ENCODE results near the gene RAB30.
"Not testable (repeated sequence)": the region's sequence is repeated elsewhere in the genome, so short reads cannot be mapped to it uniquely, and the experiment has no call there.

The RAB30 gene

GRCh38 chr11:83011333-83012167 is 60.1 kb downstream of the RAB30 start:
- DNase-seq (ENCODE audit: low read depth in 3 of 3, low spot score in 1 of 3), result no peak

- DNase-seq (ENCODE audit: low read depth in 3 of 3, low spot score in 1 of 3), result no peak
Measured at GRCh38 chr11:83009999-83010398, 61.7 kb downstream of the RAB30 start.

DNA sequence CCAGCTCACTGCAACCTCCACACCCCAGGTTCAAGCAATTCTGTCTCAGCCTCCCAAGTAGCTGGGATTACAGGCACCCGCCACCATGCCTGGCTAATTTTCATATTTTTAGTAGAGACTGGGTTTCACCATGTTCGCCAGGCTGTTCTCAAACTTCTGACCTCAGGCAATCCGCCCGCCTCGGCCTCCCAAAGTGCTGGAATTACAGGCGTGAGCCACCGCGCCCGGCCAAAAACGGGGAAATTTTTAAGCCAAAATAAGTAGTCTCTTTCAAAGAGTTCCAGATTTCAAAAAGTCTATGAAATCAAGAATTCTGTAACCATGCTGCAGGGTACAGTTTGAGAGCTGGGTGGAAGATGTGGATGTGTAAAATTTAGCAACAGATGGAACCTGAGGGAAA is 62.6 kb downstream of the RAB30 start:
- DNase-seq (ENCODE audit: low read depth in 3 of 3, low spot score in 1 of 3), result not testable (repeated sequence)

DNA sequence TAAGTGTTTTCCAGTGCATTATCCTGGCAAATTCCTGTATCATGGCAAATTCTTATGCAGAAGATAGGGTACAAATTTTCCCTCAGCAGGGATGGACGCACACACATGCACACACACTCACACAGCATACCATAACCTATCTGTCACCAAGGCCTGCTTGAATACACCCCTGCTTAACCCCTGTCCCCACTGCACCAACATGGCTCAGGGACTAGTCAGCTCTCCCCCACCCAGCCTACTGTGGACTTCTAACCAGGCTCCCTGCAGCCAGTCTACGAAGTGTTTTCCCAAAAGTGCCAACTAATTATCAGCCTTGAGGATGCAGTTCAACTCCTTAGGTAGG is 63.1 kb downstream of the RAB30 start:
- DNase-seq (ENCODE audit: low read depth in 3 of 3, low spot score in 1 of 3), result no peak

DNA sequence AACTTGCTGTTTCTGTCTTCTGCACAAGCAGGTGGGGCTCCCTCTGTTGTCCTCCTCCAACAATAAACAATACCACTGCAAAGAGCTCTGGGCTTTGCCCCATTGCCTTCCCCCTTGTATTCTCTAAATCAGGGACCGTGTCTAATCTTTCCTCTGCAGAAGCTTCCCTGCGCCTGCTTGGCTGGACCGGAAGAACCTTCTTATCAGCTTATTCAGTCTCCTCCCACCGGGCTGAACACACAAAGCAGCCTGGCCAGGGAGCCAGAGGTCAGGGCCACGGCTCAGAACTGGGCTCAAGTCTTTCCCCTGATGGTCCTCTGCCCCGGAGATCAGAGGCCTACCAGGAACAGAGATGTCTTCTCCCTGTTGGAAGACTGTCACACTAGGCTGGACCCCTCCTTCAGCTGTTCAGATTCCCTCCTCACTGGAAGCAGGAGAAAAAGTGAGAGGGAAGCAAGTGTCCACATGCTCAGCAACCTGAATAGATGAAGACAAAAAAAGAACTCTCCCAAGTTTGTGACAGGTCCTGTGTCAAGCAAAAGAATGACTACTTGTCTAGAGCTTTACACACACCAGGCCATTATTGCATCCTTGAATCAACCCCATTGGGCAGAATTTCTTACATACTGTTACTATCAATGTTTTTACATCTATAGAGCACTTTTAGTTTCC is 63.7 kb downstream of the RAB30 start:
- no peak for DNase-seq (ENCODE audit: low read depth in 3 of 3, low spot score in 1 of 3)

- DNase-seq (ENCODE audit: low read depth in 3 of 3, low spot score in 1 of 3), result no peak
Measured at GRCh38 chr11:83007477-83007876, 64.2 kb downstream of the RAB30 start.

- no peak for DNase-seq (ENCODE audit: low read depth in 3 of 3, low spot score in 1 of 3)
Measured at GRCh38 chr11:83006877-83007330, 64.8 kb downstream of the RAB30 start.

DNA sequence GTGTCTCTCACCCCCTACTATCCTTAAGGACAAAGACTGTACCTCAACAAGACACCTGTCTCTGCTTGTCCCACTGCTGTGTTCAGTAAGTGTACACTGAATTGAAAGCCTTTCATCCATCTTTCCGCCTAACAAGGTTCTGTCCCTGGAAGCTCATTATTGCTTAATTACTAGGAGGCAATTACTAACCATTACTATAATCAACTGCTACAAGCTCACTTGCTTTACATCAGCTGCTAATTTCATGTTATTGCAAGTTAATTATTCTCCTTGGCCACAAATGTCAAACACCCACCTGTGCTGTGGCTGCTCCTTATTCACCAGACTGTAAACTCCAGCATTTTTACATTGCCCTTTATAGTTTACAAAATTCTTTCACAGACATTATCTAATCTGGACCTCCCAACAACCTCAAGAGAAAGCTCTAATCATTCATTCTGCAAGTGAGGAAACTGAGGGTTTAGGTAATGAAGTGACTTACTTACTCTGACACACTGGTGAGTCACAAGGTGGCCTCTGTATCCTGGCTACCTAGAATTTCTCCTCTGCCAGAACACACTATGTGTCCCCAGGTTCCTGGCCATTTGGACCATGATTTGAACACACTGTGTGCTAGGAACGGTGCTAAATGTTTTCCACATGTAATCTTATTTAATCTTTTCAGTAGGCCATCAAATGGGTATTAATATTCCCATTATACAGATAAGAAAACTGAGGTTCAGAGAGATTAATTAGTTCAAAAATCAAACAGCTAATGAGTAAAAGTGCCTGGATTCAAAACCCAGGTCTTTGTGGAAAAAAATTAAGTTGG is 66.7 kb downstream of the RAB30 start:
- DNase-seq (ENCODE audit: low read depth in 3 of 3, low spot score in 1 of 3), result no peak

DNA sequence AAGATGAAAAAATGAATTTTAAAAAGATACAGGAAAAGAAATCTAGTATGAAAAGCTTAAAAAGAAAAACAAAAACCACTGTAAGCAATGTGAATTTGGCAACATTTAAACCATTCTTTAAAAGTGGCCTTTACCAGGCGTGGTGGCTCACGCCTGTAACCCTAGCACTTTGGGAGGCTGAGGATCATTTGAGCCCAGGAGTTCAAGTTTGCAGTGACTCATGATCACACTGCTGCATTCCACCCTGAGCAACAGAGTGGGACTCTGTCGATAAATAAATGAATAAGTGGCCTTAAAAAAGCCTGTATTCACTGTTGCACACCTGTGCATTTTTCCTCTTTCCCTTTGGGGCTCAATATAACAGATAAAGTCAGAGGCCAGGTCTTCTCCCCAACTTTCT is 69.2 kb downstream of the RAB30 start:
- DNase-seq (ENCODE audit: low read depth in 3 of 3, low spot score in 1 of 3), result no peak

DNA sequence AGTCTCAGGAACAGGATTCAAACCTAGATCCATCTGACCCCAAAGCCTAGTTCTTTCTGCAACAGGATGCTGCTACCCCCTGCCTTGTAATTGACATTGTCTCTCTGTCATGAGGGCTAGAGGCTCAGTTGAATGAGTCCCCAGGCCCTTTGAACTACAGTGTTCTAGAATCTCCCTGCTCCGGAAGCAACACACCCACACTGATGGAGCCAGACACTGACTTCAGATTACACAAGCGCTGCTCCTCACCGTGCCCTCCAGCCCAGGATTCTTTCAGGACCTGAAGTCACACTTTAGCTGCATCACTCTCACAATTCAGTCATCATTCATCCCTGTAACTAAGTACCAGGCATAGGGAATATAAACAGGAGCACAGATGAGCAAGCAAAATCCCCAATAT is 69.6 kb downstream of the RAB30 start:
- DNase-seq (ENCODE audit: low read depth in 3 of 3, low spot score in 1 of 3), result no peak

- no peak for DNase-seq (ENCODE audit: low read depth in 3 of 3, low spot score in 1 of 3)
Measured at GRCh38 chr11:83000381-83000780, 71.3 kb downstream of the RAB30 start.

- DNase-seq (ENCODE audit: low read depth in 3 of 3, low spot score in 1 of 3), result no peak
Measured at GRCh38 chr11:82999232-82999631, 72.5 kb downstream of the RAB30 start.

- no peak for DNase-seq (ENCODE audit: low read depth in 3 of 3, low spot score in 1 of 3)
Measured at GRCh38 chr11:82998697-82999096, 73.0 kb downstream of the RAB30 start.

DNA sequence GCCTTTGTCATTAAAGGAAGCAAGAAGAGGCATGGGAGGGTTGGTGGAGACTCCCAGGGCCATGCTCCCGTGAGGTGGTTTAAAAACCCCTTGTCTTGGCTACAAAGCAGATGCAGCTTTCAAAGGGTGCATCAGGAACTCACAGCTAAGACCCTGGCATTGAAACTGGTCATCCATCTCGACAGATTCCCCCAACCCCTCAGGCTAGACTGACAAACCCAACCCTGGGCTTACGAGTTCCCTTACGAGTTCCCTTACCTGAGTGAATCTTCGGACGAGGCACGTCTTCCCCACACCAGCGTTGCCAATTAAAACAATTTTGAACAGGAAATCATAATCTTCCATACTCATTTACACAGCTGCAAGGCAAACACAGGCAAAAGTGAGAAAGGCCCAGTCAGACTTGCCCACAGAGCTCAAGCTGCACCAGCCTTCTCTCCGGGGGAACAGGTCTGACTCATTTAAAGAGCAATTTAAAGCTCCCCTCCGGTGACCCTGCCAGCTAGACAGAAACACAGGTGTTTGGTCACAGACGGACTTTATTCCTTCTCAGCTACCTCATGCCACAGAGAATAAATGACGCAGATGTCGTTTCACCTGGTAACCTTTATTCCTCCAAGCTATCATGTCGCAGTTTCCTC is 74.6 kb downstream of the RAB30 start:
- DNase-seq (ENCODE audit: low read depth in 3 of 3, low spot score in 1 of 3), result no peak

DNA sequence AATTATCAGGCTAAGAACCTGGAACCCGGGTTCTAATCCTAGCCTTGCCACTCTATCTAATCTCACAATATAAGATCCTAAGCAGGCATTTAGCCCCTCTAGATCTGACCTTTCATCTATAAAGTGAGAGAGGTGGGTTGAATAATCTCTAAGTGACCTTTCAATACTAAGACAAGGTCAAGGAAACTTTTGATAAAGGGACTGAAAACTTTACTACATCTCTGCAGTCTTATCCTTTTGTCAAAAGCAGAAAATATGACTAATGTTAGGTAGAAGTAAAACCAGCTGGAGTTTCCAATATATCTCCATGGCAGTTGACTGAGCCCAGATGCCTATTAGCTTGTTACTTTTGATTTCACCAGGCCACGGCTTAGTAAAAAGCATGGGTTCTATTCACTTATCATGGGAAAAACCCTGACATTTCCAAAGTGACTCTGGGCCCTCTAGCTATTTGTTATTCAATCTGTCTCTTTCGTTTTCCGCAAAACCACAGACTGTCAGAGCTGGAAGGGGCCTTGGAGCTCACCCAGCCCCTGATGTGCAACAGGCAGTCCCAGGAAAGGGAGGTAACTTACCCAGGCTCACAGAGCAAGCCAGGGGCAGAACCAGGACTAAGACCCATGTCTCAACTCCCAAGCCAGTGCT is 75.8 kb downstream of the RAB30 start:
- DNase-seq (ENCODE audit: low read depth in 3 of 3, low spot score in 1 of 3), result no peak

DNA sequence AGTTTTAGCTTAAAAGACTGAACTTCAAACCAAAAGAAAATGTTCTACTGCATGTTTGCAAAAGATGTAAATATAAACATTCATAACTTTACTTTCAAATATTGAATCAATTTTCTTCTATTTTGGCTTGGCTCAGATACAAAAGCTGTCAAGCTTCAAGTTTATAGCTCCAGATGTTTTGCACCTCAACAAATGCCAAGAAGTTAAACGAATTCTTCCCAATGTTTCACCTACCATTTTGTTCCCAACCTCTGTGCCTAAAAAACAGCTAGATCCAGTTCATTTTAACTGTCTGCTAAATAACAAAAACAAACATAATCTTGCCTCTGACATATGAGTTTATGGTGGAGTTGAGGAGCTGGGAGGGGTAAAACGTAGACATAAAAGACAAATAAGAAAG is 76.5 kb downstream of the RAB30 start:
- no peak for DNase-seq (ENCODE audit: low read depth in 3 of 3, low spot score in 1 of 3)

DNA sequence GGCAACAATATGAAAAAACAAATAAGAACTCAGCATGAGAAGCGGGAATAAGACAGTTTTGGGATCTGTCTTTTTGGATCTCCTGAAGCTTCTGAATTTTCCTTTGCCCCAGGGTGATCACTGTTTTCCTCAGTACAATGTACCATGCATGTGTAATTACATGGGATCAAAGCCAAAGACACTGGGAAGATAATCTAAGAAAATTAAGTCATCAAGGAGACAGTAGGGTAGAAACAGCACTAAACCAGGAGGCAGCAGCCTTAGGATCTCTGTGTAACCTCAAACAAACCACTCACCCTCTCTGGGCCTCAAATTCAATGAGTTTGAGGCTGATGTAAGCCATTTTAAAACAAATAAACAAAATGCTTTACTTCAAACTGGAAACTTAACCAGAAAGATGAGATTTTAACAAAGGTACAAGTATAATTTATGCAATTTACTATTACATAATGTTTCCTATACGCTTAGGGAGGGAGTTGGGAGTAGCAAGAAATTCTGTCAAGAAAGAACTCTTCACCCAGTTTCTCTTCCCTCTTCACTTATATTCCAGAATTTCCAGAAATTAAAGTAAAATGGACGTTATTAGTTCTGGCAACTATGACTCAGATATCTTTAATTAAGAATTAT is 77.0 kb downstream of the RAB30 start:
- DNase-seq (ENCODE audit: low read depth in 3 of 3, low spot score in 1 of 3), result no peak

DNA sequence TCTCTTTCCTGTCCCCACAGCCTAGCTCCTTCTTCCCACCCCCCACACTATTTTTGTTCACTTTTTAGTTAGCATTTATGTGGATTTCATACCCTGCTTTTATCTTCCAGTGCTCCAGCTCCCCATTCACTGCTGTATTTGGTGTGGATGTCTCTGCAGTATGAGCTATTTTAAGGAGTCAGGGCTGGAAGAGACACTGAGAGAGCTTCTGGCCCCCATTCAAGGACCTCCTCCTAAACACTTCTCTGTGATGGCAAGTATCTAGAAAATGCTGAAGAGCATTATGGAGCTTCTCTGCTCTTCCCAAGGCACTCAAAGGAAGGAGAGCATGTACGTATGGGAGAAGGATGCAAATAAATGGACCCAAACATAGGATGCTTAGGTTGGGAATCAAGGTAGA is 79.5 kb downstream of the RAB30 start:
- DNase-seq (ENCODE audit: low read depth in 3 of 3, low spot score in 1 of 3), result no peak

GRCh38 chr11:82989628-82990404 is 81.9 kb downstream of the RAB30 start:
- no peak for DNase-seq (ENCODE audit: low read depth in 3 of 3, low spot score in 1 of 3)

Data from stimulated activated CD4-positive, alpha-beta T cell treated with anti-CD3 and anti-CD28 coated beads, TNF-alpha, amount 100 ng/mL, for 1 hour (primary cell).